H1 (cell line): Measurements from ENCODE around the gene GINS2.

Experiments used
- CBX8 ChIP-seq: fragments of 300-800, 300-1000 bp; sonication (generic); IDR thresholded peaks from 2 replicates; pipeline ENCODE4 v1.7.1; 2016; ENCODE audit warnings: low read depth, low read length, borderline replicate concordance
- CHD2 ChIP-seq: IDR thresholded peaks from 2 replicates; pipeline ENCODE4 v1.6.1; 2012; ENCODE audit warnings: low read length, improper control_type of control experiment
- CTBP2 ChIP-seq: IDR thresholded peaks from 2 replicates; pipeline ENCODE4 v1.7.0; 2011; ENCODE audit warnings: borderline replicate concordance, mild to moderate bottlenecking, moderate library complexity, mixed read lengths, low read length; ENCODE audit not compliant: insufficient read depth, insufficient read length
- CTCF ChIP-seq, 3 experiments: IDR thresholded peaks; 1 replicate in 2 of 3; 2 replicates in 1 of 3; pipeline versions ENCODE4 v1.5.1 to v1.6.1; 2011; ENCODE audit warnings: low read length in 3 of 3, mild to moderate bottlenecking in 3 of 3, inconsistent platforms in 2 of 3, low read depth in 1 of 3, moderate library complexity in 1 of 3; ENCODE audit not compliant: insufficient read depth in 1 of 3; ENCODE audit errors: control extremely low read depth in 1 of 3
- HDAC6 ChIP-seq: IDR thresholded peaks from one replicate; pipeline ENCODE4 v1.7.1; 2012; ENCODE audit warnings: low read depth, mild to moderate bottlenecking, inconsistent platforms, low read length, moderate library complexity
- MAFK ChIP-seq: IDR thresholded peaks from 2 replicates; pipeline ENCODE4 v1.6.1; 2012; ENCODE audit warnings: low read depth, mild to moderate bottlenecking, improper control_type of control experiment, low read length
- POLR2AphosphoS5 ChIP-seq: IDR thresholded peaks from 2 replicates; pipeline ENCODE4 v1.6.1; 2011; ENCODE audit warnings: low read depth, low read length
- POU5F1 ChIP-seq: IDR thresholded peaks from 2 replicates; pipeline ENCODE4 v1.6.1; 2011; ENCODE audit warnings: low read depth, mild to moderate bottlenecking, low read length, moderate library complexity
- RAD21 ChIP-seq, 2 experiments: IDR thresholded peaks in 1 of 2; conservative IDR thresholded peaks in 1 of 2; 2 replicates each; pipeline ENCODE4 v1.6.1; 2011; ENCODE audit warnings: low read depth in 2 of 2, low read length in 2 of 2, improper control_type of control experiment in 1 of 2, inconsistent platforms in 1 of 2, mild to moderate bottlenecking in 1 of 2, moderate library complexity in 1 of 2
- TAF1 ChIP-seq: IDR thresholded peaks from 2 replicates; pipeline ENCODE4 v1.6.1; 2011; ENCODE audit warnings: mild to moderate bottlenecking, low read depth, low read length
- USF2 ChIP-seq: IDR thresholded peaks from 2 replicates; pipeline ENCODE4 v1.6.1; 2011; ENCODE audit warnings: low read length, improper control_type of control experiment
- YY1 ChIP-seq: IDR thresholded peaks from 2 replicates; pipeline ENCODE4 v1.6.1; 2011; ENCODE audit warnings: low read depth, mild to moderate bottlenecking, low read length

- TF ChIP-seq CTCF (IDR thresholded peaks at IDR 0.05; ENCODE audit: control extremely low read depth in 1 of 3, insufficient read depth in 1 of 3, low read depth in 1 of 3, low read length in 3 of 3) (no peak), TAF1 (no peak), CHD2 (no peak), POLR2AphosphoS5 (no peak), RAD21 (IDR thresholded peaks at IDR 0.05 in 1 of 2, conservative IDR thresholded peaks at IDR 0.05 in 1 of 2; ENCODE audit: low read depth in 2 of 2, low read length in 2 of 2) (no peak), USF2 (no peak), POU5F1 (no peak), HDAC6 (no peak), YY1 (no peak), CTBP2 (no peak), CBX8 (no peak), MAFK (no peak)
Measured at GRCh38 chr16:85719605-85720301, 31.0 kb upstream of the GINS2 start.
